Measurements from ENCODE around the gene TCTA. TPM values are rescaled to one million over a fixed set of nuclear protein-coding genes. Genes with fewer than 3 reads are reported as not detected.
"Not testable (repeated sequence)": the region's sequence is repeated elsewhere in the genome, so short reads cannot be mapped to it uniquely, and the experiment has no call there.

The TCTA gene
- polyA plus RNA-seq, 1 donor (not counting 4 experiments of a cell fraction or from before 2014, with no cell fraction given): 16.5 TPM

GRCh38 chr3:49388289-49388820 lies 23.9 kb upstream of the TCTA start:
- Histone ChIP-seq H2AFZ (ENCODE audit: control insufficient read depth, low read length) (no peak overlapping the region), H3K9me1 (ENCODE audit: control insufficient read depth, extremely low read depth, insufficient read depth, low read length) (no peaks in the 10 kb centered on the region), H3K4me3 (ENCODE audit: control insufficient read depth in 2 of 3, extremely low read depth in 1 of 3, insufficient read depth in 2 of 3, low read depth in 1 of 3, low read length in 3 of 3) (no peak overlapping the region), H3K9ac (ENCODE audit: control insufficient read depth, extremely low read depth, insufficient read depth, low read length) (no peak overlapping the region), H3K79me2 (ENCODE audit: control insufficient read depth, insufficient read depth, low read length) (peaks cover 98% of the 10 kb centered on the region), H3K9me3 (ENCODE audit: control insufficient read depth, low read depth, low read length) (no peaks in the 10 kb centered on the region), H4K20me1 (ENCODE audit: control insufficient read depth, extremely low read depth, insufficient read depth, low read length) (peaks cover 32% of the 10 kb centered on the region), H3K36me3 (ENCODE audit: control insufficient read depth in 2 of 2, extremely low read depth in 1 of 2, insufficient read depth in 2 of 2, low read length in 2 of 2) (peaks cover 0 to 3% of the 10 kb centered on the region in 2 experiments), H3K27ac (ENCODE audit: control insufficient read depth, insufficient read depth, low read length) (peak overlapping the region; percentile 17), H3K27me3 (ENCODE audit: control insufficient read depth, extremely low read depth, insufficient read depth, low read length) (no peaks in the 10 kb centered on the region), H3K4me2 (ENCODE audit: control insufficient read depth, extremely low read depth, insufficient read depth, low read depth, low read length) (no peak overlapping the region), H3K4me1 (ENCODE audit: control insufficient read depth, extremely low read depth, insufficient read depth, low read length) (peaks cover 4% of the 10 kb centered on the region)
- TF ChIP-seq CTCF (optimal IDR thresholded peaks at IDR 0.05 in 1 of 3, IDR thresholded peaks at IDR 0.05 in 1 of 3, conservative IDR thresholded peaks at IDR 0.05 in 1 of 3; ENCODE audit: extremely low read depth in 1 of 3, insufficient read depth in 2 of 3, low read length in 3 of 3): no peak
- TF ChIP-seq EZH2 (IDR thresholded peaks at IDR 0.05; ENCODE audit: low read length): no peak
- no peak for FAIRE-seq
- dilution Hi-C loops (cut with MboI; ENCODE audit: extremely low pct_ligation_motif_present, low sequenced_read_pairs): no loop called here
- no peak for DNase-seq (ENCODE audit: low read depth, low spot score)

DNA sequence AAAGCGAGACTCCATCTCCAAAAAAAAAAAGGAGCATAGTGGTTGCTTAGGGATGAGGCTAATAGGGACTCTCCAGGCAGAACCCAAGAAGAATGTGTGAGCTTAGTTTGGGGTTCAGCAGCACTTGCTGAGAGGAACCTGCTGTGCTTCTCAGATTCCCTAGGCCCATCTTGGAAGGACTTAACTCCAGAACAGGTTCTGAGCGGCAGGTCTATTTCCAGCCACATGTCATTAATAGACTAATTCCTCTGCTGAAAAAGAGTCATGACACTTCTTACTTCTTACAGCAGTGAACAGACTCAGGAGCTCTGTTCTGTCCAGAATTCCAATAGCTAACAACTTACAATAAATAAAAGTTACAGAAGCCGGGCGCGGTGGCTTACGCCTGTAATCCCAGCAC lies 22.9 kb upstream of the TCTA start:
- dilution Hi-C loops (cut with MboI; ENCODE audit: extremely low pct_ligation_motif_present, low sequenced_read_pairs): no loop called here
- H4K20me1 ChIP-seq (ENCODE audit: control insufficient read depth, extremely low read depth, insufficient read depth, low read length): peaks cover 31% of the 10 kb centered on the region

GRCh38 chr3:49391310-49391709 lies 20.9 kb upstream of the TCTA start:
- H3K9me3 ChIP-seq (ENCODE audit: control insufficient read depth, low read depth, low read length); H3K27ac ChIP-seq (ENCODE audit: control insufficient read depth, insufficient read depth, low read length); dilution Hi-C loops (cut with MboI; ENCODE audit: extremely low pct_ligation_motif_present, low sequenced_read_pairs); H3K4me1 ChIP-seq (ENCODE audit: control insufficient read depth, extremely low read depth, insufficient read depth, low read length); H2AFZ ChIP-seq (ENCODE audit: control insufficient read depth, low read length); FAIRE-seq; H3K4me3 ChIP-seq (ENCODE audit: control insufficient read depth in 2 of 3, extremely low read depth in 1 of 3, insufficient read depth in 2 of 3, low read depth in 1 of 3, low read length in 3 of 3); H3K27me3 ChIP-seq (ENCODE audit: control insufficient read depth, extremely low read depth, insufficient read depth, low read length); H3K9me1 ChIP-seq (ENCODE audit: control insufficient read depth, extremely low read depth, insufficient read depth, low read length); DNase-seq (ENCODE audit: low read depth, low spot score); H3K4me2 ChIP-seq (ENCODE audit: control insufficient read depth, extremely low read depth, insufficient read depth, low read depth, low read length); H3K9ac ChIP-seq (ENCODE audit: control insufficient read depth, extremely low read depth, insufficient read depth, low read length); H3K36me3 ChIP-seq (ENCODE audit: control insufficient read depth in 2 of 2, extremely low read depth in 1 of 2, insufficient read depth in 2 of 2, low read length in 2 of 2): not testable (repeated sequence)
- peaks cover 96% of the 10 kb centered on the region for H3K79me2 ChIP-seq (ENCODE audit: control insufficient read depth, insufficient read depth, low read length)
- peaks cover 43% of the 10 kb centered on the region for H4K20me1 ChIP-seq (ENCODE audit: control insufficient read depth, extremely low read depth, insufficient read depth, low read length)

More for the DNA sequence above, 22.9 kb upstream of the TCTA start:
- no peak overlapping the region for H3K4me2 ChIP-seq (ENCODE audit: control insufficient read depth, extremely low read depth, insufficient read depth, low read depth, low read length)
- no peak overlapping the region for H3K4me3 ChIP-seq (ENCODE audit: control insufficient read depth in 2 of 3, extremely low read depth in 1 of 3, insufficient read depth in 2 of 3, low read depth in 1 of 3, low read length in 3 of 3)
- no peak overlapping the region for H3K27ac ChIP-seq (ENCODE audit: control insufficient read depth, insufficient read depth, low read length)
- no peaks in the 10 kb centered on the region for H3K9me3 ChIP-seq (ENCODE audit: control insufficient read depth, low read depth, low read length)
- H3K9ac ChIP-seq (ENCODE audit: control insufficient read depth, extremely low read depth, insufficient read depth, low read length): no peak overlapping the region
- FAIRE-seq (no peak), DNase-seq (ENCODE audit: low read depth, low spot score) (no peak)
- H3K9me1 ChIP-seq (ENCODE audit: control insufficient read depth, extremely low read depth, insufficient read depth, low read length): no peaks in the 10 kb centered on the region
- H2AFZ ChIP-seq (ENCODE audit: control insufficient read depth, low read length): no peak overlapping the region
- H3K27me3 ChIP-seq (ENCODE audit: control insufficient read depth, extremely low read depth, insufficient read depth, low read length): no peaks in the 10 kb centered on the region
- TF ChIP-seq EZH2 (IDR thresholded peaks at IDR 0.05; ENCODE audit: low read length) (no peak), CTCF (optimal IDR thresholded peaks at IDR 0.05 in 1 of 3, IDR thresholded peaks at IDR 0.05 in 1 of 3, conservative IDR thresholded peaks at IDR 0.05 in 1 of 3; ENCODE audit: extremely low read depth in 1 of 3, insufficient read depth in 2 of 3, low read length in 3 of 3) (no peak)
- peaks cover 96% of the 10 kb centered on the region for H3K79me2 ChIP-seq (ENCODE audit: control insufficient read depth, insufficient read depth, low read length)
- H3K4me1 ChIP-seq (ENCODE audit: control insufficient read depth, extremely low read depth, insufficient read depth, low read length): peaks cover 4% of the 10 kb centered on the region
- peaks cover 3 to 4% of the 10 kb centered on the region in 2 experiments for H3K36me3 ChIP-seq (ENCODE audit: control insufficient read depth in 2 of 2, extremely low read depth in 1 of 2, insufficient read depth in 2 of 2, low read length in 2 of 2)

Measured in keratinocyte (primary cell).